ENCODE results near the gene ALDH3B2. TPM values are rescaled to one million over a fixed set of nuclear protein-coding genes. Genes with fewer than 3 reads are reported as not detected.

ALDH3B2 gene
- total and polyA plus RNA-seq, 2 donors from 2014 or later: 1.6 to 2.1 TPM

DNA sequence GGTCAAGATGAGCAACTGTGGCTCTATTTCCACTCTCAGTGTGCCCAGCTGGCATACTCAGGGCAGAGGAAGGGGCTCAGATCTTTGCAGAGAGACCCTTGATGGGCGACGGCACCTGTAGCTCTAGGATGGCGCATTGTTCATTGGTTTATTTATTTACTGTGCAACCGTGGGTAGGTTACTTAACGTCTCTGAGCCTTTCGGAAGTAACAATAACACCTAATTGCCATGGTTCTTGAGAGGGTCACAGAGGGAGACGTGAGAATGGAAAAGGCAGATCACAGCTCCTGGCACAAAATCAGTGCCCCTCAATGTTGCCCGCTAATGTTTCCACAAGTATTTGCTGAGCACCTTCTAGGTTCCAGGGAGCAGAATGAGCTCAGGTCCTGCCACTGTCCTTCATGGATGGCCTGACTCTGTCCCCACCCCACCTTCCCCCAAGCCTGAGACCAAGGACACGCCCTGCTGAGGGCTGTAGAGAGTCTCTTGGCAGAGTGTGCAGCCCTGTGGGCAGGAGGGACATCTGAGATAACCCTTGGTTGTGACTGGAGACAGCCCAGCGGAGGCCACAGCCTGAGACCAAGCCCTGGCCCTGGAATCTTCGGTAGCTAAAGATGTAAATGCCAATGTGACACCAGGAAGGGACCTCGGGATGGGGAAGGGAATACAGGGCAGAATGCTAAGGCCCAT is 780 bp upstream of the ALDH3B2 start:
- TF ChIP-seq, protein P1, sequence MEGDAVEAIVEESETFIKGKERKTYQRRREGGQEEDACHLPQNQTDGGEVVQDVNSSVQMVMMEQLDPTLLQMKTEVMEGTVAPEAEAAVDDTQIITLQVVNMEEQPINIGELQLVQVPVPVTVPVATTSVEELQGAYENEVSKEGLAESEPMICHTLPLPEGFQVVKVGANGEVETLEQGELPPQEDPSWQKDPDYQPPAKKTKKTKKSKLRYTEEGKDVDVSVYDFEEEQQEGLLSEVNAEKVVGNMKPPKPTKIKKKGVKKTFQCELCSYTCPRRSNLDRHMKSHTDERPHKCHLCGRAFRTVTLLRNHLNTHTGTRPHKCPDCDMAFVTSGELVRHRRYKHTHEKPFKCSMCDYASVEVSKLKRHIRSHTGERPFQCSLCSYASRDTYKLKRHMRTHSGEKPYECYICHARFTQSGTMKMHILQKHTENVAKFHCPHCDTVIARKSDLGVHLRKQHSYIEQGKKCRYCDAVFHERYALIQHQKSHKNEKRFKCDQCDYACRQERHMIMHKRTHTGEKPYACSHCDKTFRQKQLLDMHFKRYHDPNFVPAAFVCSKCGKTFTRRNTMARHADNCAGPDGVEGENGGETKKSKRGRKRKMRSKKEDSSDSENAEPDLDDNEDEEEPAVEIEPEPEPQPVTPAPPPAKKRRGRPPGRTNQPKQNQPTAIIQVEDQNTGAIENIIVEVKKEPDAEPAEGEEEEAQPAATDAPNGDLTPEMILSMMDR (IDR thresholded peaks at IDR 0.05; ENCODE audit: borderline replicate concordance, extremely low read depth, insufficient read depth): no peak
- Histone ChIP-seq H3K27me3 (ENCODE audit: control insufficient read depth, insufficient read depth, low read length) (no peaks in the 10 kb centered on the region), H3K4me1 (ENCODE audit: control insufficient read depth in 2 of 3, insufficient read depth in 2 of 3, low read depth in 1 of 3, low read length in 3 of 3) (peaks cover 0 to 9% (median 0%) of the 10 kb centered on the region in 3 donors), H3K4me3 (ENCODE audit: low read length in 3 of 3) (no peak overlapping the region), H3K36me3 (ENCODE audit: control insufficient read depth in 2 of 3, insufficient read depth in 3 of 3, low read length in 3 of 3) (no peaks in the 10 kb centered on the region), H3K9me3 (ENCODE audit: control insufficient read depth in 2 of 3, insufficient read depth in 1 of 3, low read length in 3 of 3) (no peaks in the 10 kb centered on the region), H3K27ac (ENCODE audit: low read depth in 2 of 2, low read length in 2 of 2) (peak overlapping the region; percentile 40 to 73), H3K9ac (ENCODE audit: low read length in 3 of 3) (no peak overlapping the region)
- intact Hi-C loops (cut with DNase I): no loop called here
- FAIRE-seq (no peak), DNase-seq (no peak)

DNA sequence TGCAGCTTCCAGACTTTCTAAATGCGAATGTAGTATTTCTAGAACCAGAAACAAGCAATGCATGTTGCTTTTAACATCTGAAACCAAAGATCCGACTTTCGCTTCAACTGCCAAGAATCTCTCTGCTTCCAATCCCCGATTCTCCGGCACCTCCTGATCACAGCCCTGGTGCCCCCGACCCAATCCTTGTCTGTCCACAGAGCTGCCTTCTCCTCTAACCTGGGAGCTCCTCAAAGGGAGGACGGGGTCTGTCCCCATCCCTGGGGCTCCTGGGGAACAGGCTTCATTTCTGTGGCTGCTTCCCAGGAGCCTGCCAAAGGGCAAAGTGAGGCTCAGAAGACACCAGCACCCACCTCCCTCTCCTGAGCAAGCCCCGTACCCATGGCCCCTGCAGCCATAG is 521 bp downstream of the ALDH3B2 start:
- TF ChIP-seq, protein P1 (IDR thresholded peaks at IDR 0.05; ENCODE audit: borderline replicate concordance, extremely low read depth, insufficient read depth): no peak
- H3K36me3 ChIP-seq (ENCODE audit: control insufficient read depth in 2 of 3, insufficient read depth in 3 of 3, low read length in 3 of 3): no peaks in the 10 kb centered on the region
- H3K27ac ChIP-seq (ENCODE audit: low read depth in 2 of 2, low read length in 2 of 2): no peak overlapping the region
- H3K27me3 ChIP-seq (ENCODE audit: control insufficient read depth, insufficient read depth, low read length): no peaks in the 10 kb centered on the region
- H3K9ac ChIP-seq (ENCODE audit: low read length in 3 of 3): no peak overlapping the region
- H3K9me3 ChIP-seq (ENCODE audit: control insufficient read depth in 2 of 3, insufficient read depth in 1 of 3, low read length in 3 of 3): no peaks in the 10 kb centered on the region
- H3K4me1 ChIP-seq (ENCODE audit: control insufficient read depth in 2 of 3, insufficient read depth in 2 of 3, low read depth in 1 of 3, low read length in 3 of 3): peaks cover 0 to 9% (median 0%) of the 10 kb centered on the region in 3 donors
- intact Hi-C loops (cut with DNase I): no loop called here
- DNase-seq: no peak
- no peak overlapping the region for H3K4me3 ChIP-seq (ENCODE audit: low read length in 3 of 3)
- FAIRE-seq: no peak

DNA sequence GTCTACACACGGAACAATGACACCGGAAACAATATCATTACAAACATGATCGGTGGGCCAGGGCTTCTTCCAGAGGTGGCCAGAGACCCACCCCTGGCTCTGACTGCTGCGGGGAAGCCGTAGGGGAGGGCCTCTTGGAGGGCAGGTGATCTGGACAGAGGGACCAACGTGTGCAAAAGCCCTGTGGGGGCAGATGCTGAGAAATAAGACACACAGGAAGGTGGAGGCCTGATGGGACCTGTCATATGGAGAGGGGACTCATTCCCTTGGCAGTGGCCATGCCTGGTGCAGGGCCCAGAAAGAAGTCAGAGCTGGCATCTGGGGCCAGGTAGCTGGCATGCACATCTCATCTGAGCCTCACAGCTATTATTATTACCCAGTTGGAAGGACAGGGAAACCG is 1.1 kb downstream of the ALDH3B2 start:
- no peaks in the 10 kb centered on the region for H3K9me3 ChIP-seq (ENCODE audit: control insufficient read depth in 2 of 3, insufficient read depth in 1 of 3, low read length in 3 of 3)
- TF ChIP-seq, protein P1 (IDR thresholded peaks at IDR 0.05; ENCODE audit: borderline replicate concordance, extremely low read depth, insufficient read depth): no peak
- no peak for DNase-seq

DNA sequence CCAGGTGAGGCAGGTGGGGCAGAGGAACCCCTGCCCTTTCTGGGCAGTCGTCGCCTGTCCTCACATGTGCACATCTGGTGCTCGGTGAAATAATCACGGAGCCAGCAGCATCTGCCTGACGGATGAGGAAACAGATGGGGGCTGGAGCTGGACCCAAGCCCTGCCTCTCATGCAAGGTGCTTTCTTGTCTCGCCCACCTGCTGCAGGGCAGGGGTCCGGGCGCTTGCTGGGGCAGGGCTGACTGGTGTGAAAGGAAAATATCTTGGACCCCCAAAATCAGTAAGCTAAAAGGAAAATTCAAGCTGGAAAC is 3.3 kb downstream of the ALDH3B2 start:
- H3K36me3 ChIP-seq (ENCODE audit: control insufficient read depth in 2 of 3, insufficient read depth in 3 of 3, low read length in 3 of 3): no peaks in the 10 kb centered on the region
- TF ChIP-seq, protein P1 (IDR thresholded peaks at IDR 0.05; ENCODE audit: borderline replicate concordance, extremely low read depth, insufficient read depth): no peak
- FAIRE-seq: no peak
- no peak overlapping the region for H3K9ac ChIP-seq (ENCODE audit: low read length in 3 of 3)
- intact Hi-C loops (cut with DNase I): no loop called here
- no peak overlapping the region for H3K27ac ChIP-seq (ENCODE audit: low read depth in 2 of 2, low read length in 2 of 2)
- no peak for DNase-seq
- H3K9me3 ChIP-seq (ENCODE audit: control insufficient read depth in 2 of 3, insufficient read depth in 1 of 3, low read length in 3 of 3): no peaks in the 10 kb centered on the region
- no peak overlapping the region for H3K4me3 ChIP-seq (ENCODE audit: low read length in 3 of 3)
- no peaks in the 10 kb centered on the region for H3K27me3 ChIP-seq (ENCODE audit: control insufficient read depth, insufficient read depth, low read length)
- peaks cover 0 to 9% (median 0%) of the 10 kb centered on the region in 3 donors for H3K4me1 ChIP-seq (ENCODE audit: control insufficient read depth in 2 of 3, insufficient read depth in 2 of 3, low read depth in 1 of 3, low read length in 3 of 3)

More for the DNA sequence above, 1.1 kb downstream of the ALDH3B2 start:
- intact Hi-C loops (cut with DNase I): no loop called here
- no peak overlapping the region for H3K9ac ChIP-seq (ENCODE audit: low read length in 3 of 3)
- H3K36me3 ChIP-seq (ENCODE audit: control insufficient read depth in 2 of 3, insufficient read depth in 3 of 3, low read length in 3 of 3): no peaks in the 10 kb centered on the region
- peaks cover 0 to 9% (median 0%) of the 10 kb centered on the region in 3 donors for H3K4me1 ChIP-seq (ENCODE audit: control insufficient read depth in 2 of 3, insufficient read depth in 2 of 3, low read depth in 1 of 3, low read length in 3 of 3)
- no peak for FAIRE-seq
- no peak overlapping the region for H3K4me3 ChIP-seq (ENCODE audit: low read length in 3 of 3)
- no peaks in the 10 kb centered on the region for H3K27me3 ChIP-seq (ENCODE audit: control insufficient read depth, insufficient read depth, low read length)
- no peak overlapping the region for H3K27ac ChIP-seq (ENCODE audit: low read depth in 2 of 2, low read length in 2 of 2)

Data from kidney (tissue), 14 donors.